Measurements from ENCODE around the gene NDUFS6.
A peak's percentile ranks its signal among the peaks of the same experiment; 100 is the strongest.

NDUFS6 gene

GRCh38 chr5:1772634-1773033 lies 28.6 kb upstream of the NDUFS6 start:
- peak overlapping the region; percentile 83 for H3K27ac ChIP-seq
- peak; percentile 64 for TF ChIP-seq CTCF (conservative IDR thresholded peaks at IDR 0.05)

- H3K27ac ChIP-seq, result no peak overlapping the region
- TF ChIP-seq CTCF (conservative IDR thresholded peaks at IDR 0.05), result no peak
These were observed 24.4 kb upstream of the NDUFS6 start for GRCh38 chr5:1776831-1777230.

DNA sequence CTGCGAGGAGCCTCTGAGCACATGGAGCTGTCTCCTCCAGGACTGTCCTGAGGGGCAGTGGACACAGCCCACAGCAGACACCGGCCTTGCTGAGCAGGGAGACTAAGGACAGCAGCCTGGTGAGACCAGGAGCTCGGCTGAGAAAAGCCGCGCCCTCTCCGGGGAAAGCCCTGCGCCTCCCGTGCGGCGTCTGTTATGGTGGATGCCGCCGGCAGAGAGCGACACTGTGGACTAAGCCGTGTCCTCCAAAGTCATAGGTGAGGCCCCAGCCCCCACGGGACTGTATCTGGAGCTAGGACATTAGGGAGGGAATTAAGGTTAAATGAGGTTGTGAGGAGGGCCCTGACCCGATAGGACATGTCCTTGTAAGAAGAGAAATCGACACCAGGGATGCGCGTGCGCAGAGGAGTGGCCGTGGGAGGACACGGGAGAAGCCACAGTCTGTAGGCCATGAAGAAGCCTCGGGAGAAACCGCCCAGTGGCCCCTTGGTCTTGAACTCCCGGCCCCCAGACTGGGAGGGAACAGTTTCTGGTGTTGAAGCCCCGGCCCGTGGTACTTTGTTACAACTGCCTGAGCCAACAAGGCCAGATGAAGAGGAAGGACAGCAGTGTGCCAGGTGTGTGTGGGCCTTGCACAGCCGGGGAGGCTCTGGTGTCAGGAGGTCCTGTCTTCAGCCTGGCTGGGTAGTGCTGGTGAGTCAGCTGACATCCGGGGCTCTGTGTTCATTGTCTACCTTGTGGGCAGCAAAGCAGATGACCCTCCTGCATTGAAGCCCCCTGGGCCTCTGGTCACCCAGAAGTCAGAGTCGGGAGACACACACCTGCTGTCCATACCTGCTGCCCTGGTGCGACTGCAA lies 23.7 kb upstream of the NDUFS6 start:
- H3K27ac ChIP-seq, result peak overlapping the region; percentile 36
- TF ChIP-seq CTCF (conservative IDR thresholded peaks at IDR 0.05), result no peak

GRCh38 chr5:1778138-1779020 lies 22.8 kb upstream of the NDUFS6 start:
- TF ChIP-seq CTCF (conservative IDR thresholded peaks at IDR 0.05), result no peak

DNA sequence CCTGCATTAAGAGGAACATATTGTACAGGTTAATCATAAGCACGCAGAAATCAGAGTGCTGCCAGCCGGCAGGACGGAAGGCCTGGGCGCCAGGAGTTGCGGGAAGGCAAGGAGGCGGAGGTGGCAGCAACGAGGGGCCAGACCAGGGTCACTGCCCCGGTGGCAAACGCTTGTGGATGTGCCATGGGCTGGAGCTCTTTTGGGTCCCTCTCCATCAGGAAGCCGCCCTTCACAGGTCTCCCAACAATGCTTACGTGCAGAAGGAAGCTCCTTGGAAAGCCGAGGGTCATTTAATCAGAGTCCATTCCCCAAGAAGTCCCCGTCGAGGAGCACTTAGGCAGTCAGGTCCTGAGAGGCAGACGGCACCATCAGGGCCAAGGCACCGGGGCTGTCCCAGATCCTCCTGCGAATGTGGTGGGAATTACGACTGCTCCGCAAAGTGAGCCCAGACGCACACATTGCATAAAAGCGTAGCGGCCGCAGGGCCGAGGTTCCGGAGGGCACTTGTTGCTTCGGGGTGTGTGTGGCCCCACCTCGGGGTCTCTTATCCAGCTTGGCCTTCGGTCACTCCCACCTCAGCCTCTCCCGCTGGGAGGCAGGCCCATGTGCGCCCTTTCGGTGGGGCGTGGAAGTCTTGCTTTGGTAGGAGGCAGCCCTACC lies 22.1 kb upstream of the NDUFS6 start:
- TF ChIP-seq CTCF (conservative IDR thresholded peaks at IDR 0.05), result no peak
- H3K27ac ChIP-seq, result peak overlapping the region; percentile 36; the same call in 1 of the 2 replicates

More at GRCh38 chr5:1778138-1779020, 22.8 kb upstream of the NDUFS6 start:
- H3K27ac ChIP-seq, result peak overlapping the region; percentile 36

DNA sequence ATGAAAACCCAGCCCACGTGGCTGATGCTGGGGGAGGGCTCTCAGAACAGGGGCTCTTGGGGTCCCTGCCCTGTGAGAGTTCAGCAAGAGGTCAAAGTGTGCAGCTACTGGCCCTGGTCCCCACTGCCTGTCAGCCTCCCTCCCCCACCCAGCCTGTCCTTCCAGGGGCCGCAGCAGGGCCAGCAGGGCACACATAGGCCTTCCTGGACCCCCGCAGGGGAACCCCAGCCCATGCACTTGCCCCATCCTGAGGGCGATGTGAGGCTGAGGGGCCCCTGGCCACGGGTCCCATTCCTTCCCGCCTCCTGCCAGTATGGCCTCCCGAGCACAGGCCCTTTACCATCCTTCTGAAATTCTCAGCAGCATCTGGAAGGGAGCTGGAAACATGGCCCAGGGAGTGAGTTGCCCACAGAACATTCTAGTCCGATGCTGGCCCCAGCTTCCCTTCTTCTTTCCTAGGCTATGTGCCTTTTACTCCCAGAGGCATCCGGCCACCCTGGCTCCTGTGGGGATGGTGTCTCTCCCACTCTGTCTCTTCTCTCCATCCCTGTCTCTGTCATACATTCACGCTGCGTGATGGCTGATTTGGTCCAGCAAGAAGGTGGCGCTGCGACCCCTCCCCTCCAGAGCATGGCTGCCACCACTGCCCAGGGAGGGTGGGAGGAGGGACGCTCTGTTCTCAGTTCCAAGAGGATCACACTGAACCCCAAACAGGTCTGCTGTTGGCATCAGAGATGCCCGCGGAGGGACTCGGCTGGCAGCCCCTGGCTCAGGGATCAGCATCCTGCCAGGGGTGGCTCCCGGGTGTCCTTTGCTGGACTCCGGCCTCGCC lies 21.2 kb upstream of the NDUFS6 start:
- no peak overlapping the region for H3K27ac ChIP-seq

More for the DNA sequence above, 21.2 kb upstream of the NDUFS6 start:
- no peak for TF ChIP-seq CTCF (conservative IDR thresholded peaks at IDR 0.05)

Measured in VCaP (cell line).